Fibroblast of skin of scalp (primary cell): ENCODE results near the gene EXOSC1.
"Not testable (repeated sequence)": the region's sequence is repeated elsewhere in the genome, so short reads cannot be mapped to it uniquely, and the experiment has no call there.

ENCODE experiments used
- DNase-seq: peaks from one replicate; pipeline ENCODE4 v3.0.0-alpha.2; 2013

EXOSC1 gene

DNA sequence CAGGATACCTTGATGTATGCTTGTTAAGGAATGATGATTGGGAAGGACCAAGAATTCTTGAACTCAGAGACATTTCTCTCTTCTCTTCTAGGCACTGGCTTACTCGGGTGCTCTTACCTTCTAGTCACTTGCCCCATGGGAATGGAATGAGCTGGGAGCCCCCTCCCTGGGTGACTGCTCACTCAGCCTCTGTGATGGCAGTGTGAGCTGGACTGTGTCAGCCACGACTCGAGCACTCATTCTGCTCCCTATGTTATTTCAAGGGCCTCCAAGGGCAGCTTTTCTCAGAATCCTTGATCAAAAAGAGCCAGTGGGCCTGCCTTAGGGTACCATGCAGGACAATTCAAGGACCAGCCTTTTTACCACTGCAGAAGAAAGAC is 10.9 kb upstream of the EXOSC1 start:
- DNase-seq = no peak

- DNase-seq = no peak
Measured at GRCh38 chr10:97456034-97456685, 10.4 kb upstream of the EXOSC1 start.

- peak; percentile 21 for DNase-seq
Measured at GRCh38 chr10:97454330-97455036, 8.7 kb upstream of the EXOSC1 start.

- no peak for DNase-seq
Measured at GRCh38 chr10:97452352-97452751, 6.5 kb upstream of the EXOSC1 start.

DNA sequence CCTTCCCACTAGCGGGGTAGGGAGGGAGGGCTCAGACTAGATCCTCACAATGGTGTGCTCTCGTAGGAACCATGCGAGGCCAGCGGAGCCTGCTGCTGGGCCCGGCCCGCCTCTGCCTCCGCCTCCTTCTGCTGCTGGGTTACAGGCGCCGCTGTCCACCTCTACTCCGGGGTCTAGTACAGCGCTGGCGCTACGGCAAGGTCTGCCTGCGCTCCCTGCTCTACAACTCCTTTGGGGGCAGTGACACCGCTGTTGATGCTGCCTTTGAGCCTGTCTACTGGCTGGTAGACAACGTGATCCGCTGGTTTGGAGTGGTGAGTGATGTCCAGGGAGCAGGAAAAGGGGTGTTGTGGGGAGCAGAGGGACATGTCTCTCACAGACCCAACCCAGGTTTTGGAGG is 5.8 kb upstream of the EXOSC1 start:
- DNase-seq = no peak

DNA sequence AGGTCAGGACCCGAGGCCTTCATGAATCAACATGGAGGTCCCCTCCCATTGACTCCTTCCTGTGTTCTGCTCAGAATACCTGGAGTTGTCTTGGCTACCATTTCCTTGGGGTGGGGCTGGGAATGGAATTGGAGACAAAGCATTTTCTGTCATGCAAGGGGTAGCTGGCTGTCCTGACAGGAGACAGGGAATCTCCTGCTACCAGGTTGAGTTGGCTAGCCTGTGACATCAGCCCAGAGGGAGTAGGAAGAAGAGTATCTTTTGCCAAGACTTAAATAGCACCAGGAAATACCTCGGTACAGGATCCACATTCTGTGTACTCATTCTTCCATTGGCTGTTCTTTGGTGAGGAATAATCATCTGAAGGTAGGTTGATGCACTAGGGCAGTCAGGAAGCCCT is 5.0 kb upstream of the EXOSC1 start:
- DNase-seq = no peak

GRCh38 chr10:97445357-97445721 is 467 bp downstream of the EXOSC1 start:
- DNase-seq = no peak

- DNase-seq = no peak
Measured at GRCh38 chr10:97444212-97444611, 1.6 kb downstream of the EXOSC1 start.

- no peak for DNase-seq
Measured at GRCh38 chr10:97442277-97442676, 3.5 kb downstream of the EXOSC1 start.

DNA sequence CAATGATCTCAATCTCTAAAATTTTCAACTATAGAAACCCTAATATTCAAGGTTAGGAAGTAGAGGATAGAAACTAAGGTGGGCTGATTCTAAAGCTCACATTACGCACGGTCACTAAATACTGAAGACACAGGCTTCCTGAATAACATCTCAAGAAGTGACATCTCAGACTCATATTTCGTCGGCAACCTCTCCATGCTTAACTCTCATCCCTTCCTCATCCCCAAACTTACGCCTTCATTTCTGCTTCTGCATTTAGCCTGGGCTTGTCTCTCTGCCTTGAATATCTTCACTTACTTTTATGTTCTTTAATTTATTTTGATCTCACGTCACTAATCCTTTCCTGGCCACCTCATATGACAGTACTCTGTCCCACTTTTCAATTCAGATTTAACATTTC is 10.6 kb downstream of the EXOSC1 start:
- no peak for DNase-seq

DNA sequence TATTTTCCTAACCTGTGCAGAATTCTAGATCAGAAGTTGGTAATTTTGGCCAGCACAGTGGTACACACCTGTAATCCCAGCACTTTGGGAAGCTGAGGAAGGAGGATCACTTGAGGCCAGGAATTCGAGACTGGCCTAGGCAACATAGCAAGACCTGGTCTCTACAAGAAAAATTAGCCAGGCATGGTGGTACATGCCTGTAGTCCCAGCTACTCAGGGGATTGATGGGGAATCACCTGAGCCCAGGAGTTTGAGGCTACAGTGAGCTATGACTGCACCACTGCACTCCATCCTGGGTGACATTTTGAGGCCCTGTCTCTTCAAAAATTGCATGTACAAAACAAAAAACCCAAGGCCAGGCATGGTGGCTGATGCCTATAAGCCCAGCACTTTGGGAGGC is 11.2 kb downstream of the EXOSC1 start:
- DNase-seq = no peak

GRCh38 chr10:97434055-97434454 is 11.8 kb downstream of the EXOSC1 start:
- peak; percentile 26 for DNase-seq

DNA sequence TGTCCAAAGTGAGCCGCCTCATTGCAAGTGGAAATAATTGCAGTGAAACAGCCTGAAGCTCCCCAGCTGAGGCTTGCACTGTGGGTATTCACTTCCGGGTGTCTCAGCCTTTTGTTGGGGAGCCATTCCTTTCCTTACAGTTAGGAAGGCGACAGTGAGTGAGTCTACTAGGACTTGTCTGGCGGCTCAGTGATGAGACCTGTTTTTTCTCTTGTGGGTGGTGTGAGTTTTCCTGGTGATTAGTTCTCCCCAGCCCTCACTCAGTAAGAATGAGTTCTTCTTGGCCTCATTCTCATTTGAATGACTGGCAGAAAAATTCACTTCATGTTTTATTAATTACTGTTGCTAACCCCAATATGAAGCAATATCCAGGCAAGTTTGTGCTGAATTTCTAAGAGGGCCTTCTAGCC is 17.2 kb downstream of the EXOSC1 start:
- DNase-seq = peak; percentile 52

- DNase-seq = peak; percentile 40
Measured at GRCh38 chr10:97427571-97428179, 18.1 kb downstream of the EXOSC1 start.

- peak; percentile 11 for DNase-seq
Measured at GRCh38 chr10:97426776-97427570, 18.8 kb downstream of the EXOSC1 start.

DNA sequence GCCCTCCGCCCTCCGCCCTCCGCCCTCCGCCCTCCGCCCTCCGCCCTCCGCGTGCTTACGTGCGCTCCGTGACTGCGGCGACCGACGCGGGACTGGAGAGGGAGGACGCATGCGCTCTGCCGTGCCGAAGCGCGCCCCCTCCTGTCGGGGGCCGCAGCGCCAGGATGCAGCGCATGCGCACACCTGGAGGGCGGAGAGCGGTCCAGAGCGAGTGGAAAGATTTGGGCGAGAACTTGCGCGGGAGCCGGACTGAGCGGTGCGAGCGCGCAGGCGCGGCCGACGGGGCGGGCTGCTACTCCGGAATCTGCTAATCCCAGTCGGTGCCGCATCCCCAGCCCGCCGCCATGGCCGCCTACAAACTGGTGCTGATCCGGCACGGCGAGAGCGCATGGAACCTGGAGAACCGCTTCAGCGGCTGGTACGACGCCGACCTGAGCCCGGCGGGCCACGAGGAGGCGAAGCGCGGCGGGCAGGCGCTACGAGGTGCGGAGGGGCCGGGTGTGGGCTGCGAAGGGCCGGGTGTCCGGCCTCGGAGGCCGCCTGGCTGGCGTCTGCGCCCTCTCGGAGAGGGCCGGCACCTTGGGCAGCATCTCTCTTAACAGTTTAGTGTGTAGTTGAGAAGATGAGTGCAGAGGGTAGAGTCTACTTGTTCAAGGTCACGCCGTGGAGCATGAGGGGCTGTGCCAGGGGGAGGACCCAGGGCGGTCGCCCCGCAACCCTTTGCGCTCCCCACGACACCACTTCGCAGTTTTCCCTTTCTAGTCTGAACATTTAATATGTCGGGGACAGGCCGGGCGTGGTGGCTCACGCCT is 19.6 kb downstream of the EXOSC1 start, which contains the start of gene PGAM1:
TSS of gene PGAM1 (plus strand) at position 228 of the 812 bp plus-strand sequence. CDS start at position 345, 117 bp downstream.
- DNase-seq = peak; percentile 97

- DNase-seq = not testable (repeated sequence)
Measured at GRCh38 chr10:97423757-97424098, 22.1 kb downstream of the EXOSC1 start.

- no peak for DNase-seq
Measured at GRCh38 chr10:97416565-97416964, 29.2 kb downstream of the EXOSC1 start.

DNA sequence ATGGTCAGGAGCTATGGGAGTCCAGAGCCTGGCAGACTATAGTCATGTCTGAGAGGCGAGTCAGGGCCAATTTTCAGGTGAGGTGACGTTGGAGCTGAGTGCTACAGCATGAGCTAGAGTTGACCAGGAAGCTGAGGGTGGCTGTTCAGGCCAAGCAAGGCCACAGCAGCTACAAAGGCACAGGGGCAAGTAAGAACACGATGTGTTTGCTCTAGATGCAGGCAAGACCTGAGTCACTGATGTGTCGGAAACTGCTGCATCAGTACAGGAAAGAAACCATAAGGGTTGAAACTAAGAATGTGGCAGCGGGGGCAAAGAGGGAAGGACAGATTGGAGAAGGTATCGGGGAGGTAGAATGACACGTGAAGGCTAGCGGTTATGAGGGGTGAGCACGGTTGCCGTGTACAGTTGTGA is 32.9 kb downstream of the EXOSC1 start:
- no peak for DNase-seq

DNA sequence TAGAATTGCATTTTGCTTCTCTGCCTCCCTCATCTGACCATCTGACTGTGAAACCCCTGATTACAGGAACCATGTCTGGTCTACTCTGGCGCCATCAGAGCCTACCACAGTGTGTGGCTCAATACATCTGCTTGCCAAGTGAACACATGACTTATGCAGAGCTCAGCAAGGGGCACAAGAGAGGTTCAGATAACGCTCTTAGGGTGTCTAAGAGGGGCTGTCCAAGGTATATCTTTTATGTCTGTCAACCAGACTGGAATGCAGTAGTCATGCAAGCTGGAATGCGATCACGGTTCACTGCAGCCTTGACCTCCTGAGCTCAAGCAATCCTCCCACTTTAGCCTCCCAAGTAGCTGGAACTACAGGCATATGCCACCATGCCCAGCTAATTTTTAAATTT is 34.4 kb downstream of the EXOSC1 start:
- no peak for DNase-seq

GRCh38 chr10:97408496-97408992 is 37.3 kb downstream of the EXOSC1 start:
- no peak for DNase-seq

DNA sequence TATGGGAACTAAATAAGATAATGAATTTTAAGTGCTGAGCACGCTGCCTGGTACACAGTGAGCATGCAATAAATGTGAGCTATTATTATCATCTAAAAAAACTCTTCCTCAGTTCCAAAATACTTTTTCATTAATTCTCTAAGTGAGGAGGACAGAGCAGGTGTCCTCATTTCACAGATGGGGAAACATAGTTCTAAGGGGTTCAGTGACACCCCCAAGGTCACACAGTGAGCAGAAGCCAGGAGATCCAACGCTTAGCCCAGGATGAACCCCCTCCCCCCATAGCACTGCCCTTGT is 37.9 kb downstream of the EXOSC1 start:
- DNase-seq = no peak
